ENCODE measurements around the gene VKORC1.

DNA sequence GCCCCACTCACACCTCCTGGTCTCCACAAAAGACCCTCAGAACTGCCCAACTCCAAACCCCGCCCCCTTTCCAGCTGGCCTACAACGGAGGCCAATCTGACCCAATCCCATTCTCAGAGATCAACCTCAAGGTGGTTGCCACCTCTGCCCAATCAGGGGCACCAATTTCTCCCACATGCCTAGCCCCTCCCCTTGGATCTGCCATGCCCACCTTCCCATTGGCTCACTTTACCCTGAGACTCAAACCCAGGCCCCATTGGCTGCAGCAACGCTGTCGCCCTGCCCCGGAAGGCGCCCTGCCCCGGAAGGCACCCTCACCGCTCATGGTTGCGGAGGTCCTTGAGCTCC, 31.1 kb downstream of the VKORC1 start:
- TF ChIP-seq, protein P1, sequence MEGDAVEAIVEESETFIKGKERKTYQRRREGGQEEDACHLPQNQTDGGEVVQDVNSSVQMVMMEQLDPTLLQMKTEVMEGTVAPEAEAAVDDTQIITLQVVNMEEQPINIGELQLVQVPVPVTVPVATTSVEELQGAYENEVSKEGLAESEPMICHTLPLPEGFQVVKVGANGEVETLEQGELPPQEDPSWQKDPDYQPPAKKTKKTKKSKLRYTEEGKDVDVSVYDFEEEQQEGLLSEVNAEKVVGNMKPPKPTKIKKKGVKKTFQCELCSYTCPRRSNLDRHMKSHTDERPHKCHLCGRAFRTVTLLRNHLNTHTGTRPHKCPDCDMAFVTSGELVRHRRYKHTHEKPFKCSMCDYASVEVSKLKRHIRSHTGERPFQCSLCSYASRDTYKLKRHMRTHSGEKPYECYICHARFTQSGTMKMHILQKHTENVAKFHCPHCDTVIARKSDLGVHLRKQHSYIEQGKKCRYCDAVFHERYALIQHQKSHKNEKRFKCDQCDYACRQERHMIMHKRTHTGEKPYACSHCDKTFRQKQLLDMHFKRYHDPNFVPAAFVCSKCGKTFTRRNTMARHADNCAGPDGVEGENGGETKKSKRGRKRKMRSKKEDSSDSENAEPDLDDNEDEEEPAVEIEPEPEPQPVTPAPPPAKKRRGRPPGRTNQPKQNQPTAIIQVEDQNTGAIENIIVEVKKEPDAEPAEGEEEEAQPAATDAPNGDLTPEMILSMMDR (conservative IDR thresholded peaks at IDR 0.05; ENCODE audit: low read depth, low read length) = no peak
- no peak for TF ChIP-seq CEBPB (IDR thresholded peaks at IDR 0.05; ENCODE audit: low read depth, low read length)
- no peak for TF ChIP-seq RAD21 (IDR thresholded peaks at IDR 0.05; ENCODE audit: low read length)
